Mesendoderm (in vitro differentiated cells): Measurements from ENCODE around the gene ARMH3.
A peak's percentile ranks its signal among the peaks of the same experiment; 100 is the strongest.

Experiments
- DNase-seq: peaks from one replicate; pipeline ENCODE4 v3.0.0; 2013
- H2AK5ac ChIP-seq: 2 replicates; pipeline ENCODE4 v1.6.1; 2013; ENCODE audit warnings: low read length, inconsistent platforms
- H2BK120ac ChIP-seq: 2 replicates; pipeline ENCODE4 v1.6.1; 2013; ENCODE audit warnings: low read depth, mild to moderate bottlenecking, low read length, moderate library complexity, mixed read lengths
- H2BK15ac ChIP-seq: replicated peaks from 2 replicates; pipeline ENCODE4 v1.6.1; 2013; ENCODE audit warnings: low read depth, mild to moderate bottlenecking, moderate library complexity
- H2BK5ac ChIP-seq: 2 replicates; pipeline ENCODE4 v1.6.1; 2013; ENCODE audit warnings: low read length, inconsistent platforms
- H3K18ac ChIP-seq: 2 replicates; pipeline ENCODE4 v1.6.1; 2013; ENCODE audit warnings: mild to moderate bottlenecking, low read length, mixed read lengths
- H3K23ac ChIP-seq: one replicate; pipeline ENCODE4 v1.6.1; 2013; ENCODE audit warnings: low read length
- H3K27ac ChIP-seq: 2 replicates; pipeline ENCODE4 v1.5.1; 2013; ENCODE audit warnings: low read depth, mild to moderate bottlenecking, inconsistent platforms, low read length, moderate library complexity
- H3K27me3 ChIP-seq: 2 replicates; pipeline ENCODE4 v1.6.1; 2013; ENCODE audit warnings: low read length, control low read depth, mild to moderate bottlenecking, inconsistent platforms; ENCODE audit not compliant: insufficient read depth, poor library complexity
- H3K36me3 ChIP-seq: 2 replicates; pipeline ENCODE4 v1.6.1; 2013; ENCODE audit warnings: low read length, inconsistent platforms; ENCODE audit not compliant: control insufficient read depth, insufficient read depth
- H3K4ac ChIP-seq: one replicate; pipeline ENCODE4 v1.6.1; 2013; ENCODE audit warnings: low read depth, mild to moderate bottlenecking, low read length, moderate library complexity
- H3K4me1 ChIP-seq: 2 replicates; pipeline ENCODE4 v1.6.1; 2013; ENCODE audit warnings: low read depth, low read length, inconsistent platforms; ENCODE audit not compliant: control insufficient read depth
- H3K4me2 ChIP-seq: 2 replicates; pipeline ENCODE4 v1.6.1; 2013; ENCODE audit warnings: low read length
- H3K4me3 ChIP-seq: 2 replicates; pipeline ENCODE4 v1.5.1; 2013; ENCODE audit warnings: mild to moderate bottlenecking, low read length
- H3K56ac ChIP-seq: one replicate; pipeline ENCODE4 v1.6.1; 2013; ENCODE audit warnings: low read length
- H3K79me1 ChIP-seq: 2 replicates; pipeline ENCODE4 v1.6.1; 2013; ENCODE audit warnings: low read length, inconsistent platforms
- H3K79me2 ChIP-seq: 2 replicates; pipeline ENCODE4 v1.6.1; 2013; ENCODE audit warnings: mild to moderate bottlenecking, low read length; ENCODE audit not compliant: control insufficient read depth, insufficient read depth
- H3K9ac ChIP-seq: 2 replicates; pipeline ENCODE4 v1.6.1; 2013; ENCODE audit warnings: low read length, inconsistent platforms
- H4K5ac ChIP-seq: one replicate; pipeline ENCODE4 v1.6.1; 2013; ENCODE audit warnings: low read length
- H4K8ac ChIP-seq: one replicate; pipeline ENCODE4 v1.6.1; 2013; ENCODE audit warnings: low read depth, mild to moderate bottlenecking, control low read depth, low read length, moderate library complexity
- WGBS: extraction: QIAGEN DNeasy Blood & Tissue Kit; methylation state at CpG from one replicate; pipeline ENCODE4 v1.1.7; 2013; ENCODE audit warnings: low lambda C conversion rate, missing lambda C conversion rate; ENCODE audit not compliant: insufficient coverage; ENCODE audit errors: extremely low coverage; 5-methylcytosine and 5-hydroxymethylcytosine counted together

ARMH3 gene

GRCh38 chr10:101850749-101851148 lies 205.2 kb downstream of the ARMH3 start:
- no CpG with 5 or more reads among the region's 3 CpGs for WGBS

GRCh38 chr10:101848894-101849351 lies 207.1 kb downstream of the ARMH3 start:
- no peak overlapping the region for H2BK5ac ChIP-seq

More at GRCh38 chr10:101850749-101851148, 205.2 kb downstream of the ARMH3 start:
- H3K23ac ChIP-seq: no peak overlapping the region
- no peak overlapping the region for H3K9ac ChIP-seq
- H3K36me3 ChIP-seq: no peaks in the 10 kb centered on the region
- H3K56ac ChIP-seq: no peak overlapping the region
- DNase-seq: no peak
- no peak overlapping the region for H2BK120ac ChIP-seq
- H3K4me3 ChIP-seq: no peak overlapping the region
- H2AK5ac ChIP-seq: no peak overlapping the region
- H4K5ac ChIP-seq: no peak overlapping the region
- no peak overlapping the region for H4K8ac ChIP-seq
- no peaks in the 10 kb centered on the region for H3K79me2 ChIP-seq
- H3K4me2 ChIP-seq: no peak overlapping the region
- H2BK15ac ChIP-seq: no peak overlapping the region
- no peak overlapping the region for H3K4ac ChIP-seq
- no peak overlapping the region for H3K18ac ChIP-seq
- H3K27me3 ChIP-seq: no peaks in the 10 kb centered on the region
- H3K27ac ChIP-seq: no peak overlapping the region
- H3K79me1 ChIP-seq: no peaks in the 10 kb centered on the region
- no peak overlapping the region for H2BK5ac ChIP-seq
- H3K4me1 ChIP-seq: no peaks in the 10 kb centered on the region

GRCh38 chr10:101848408-101848807 lies 207.6 kb downstream of the ARMH3 start:
- no peak overlapping the region for H3K9ac ChIP-seq
- H3K4me1 ChIP-seq: peaks cover 2% of the 10 kb centered on the region
- no peaks in the 10 kb centered on the region for H3K79me2 ChIP-seq
- H3K36me3 ChIP-seq: no peaks in the 10 kb centered on the region
- H4K8ac ChIP-seq: no peak overlapping the region
- H3K18ac ChIP-seq: no peak overlapping the region
- H3K56ac ChIP-seq: no peak overlapping the region
- H3K27me3 ChIP-seq: no peaks in the 10 kb centered on the region
- H3K4me2 ChIP-seq: no peak overlapping the region
- no peak for DNase-seq
- no peak overlapping the region for H2BK15ac ChIP-seq
- H2AK5ac ChIP-seq: no peak overlapping the region
- H2BK120ac ChIP-seq: no peak overlapping the region
- H3K4ac ChIP-seq: no peak overlapping the region
- H2BK5ac ChIP-seq: no peak overlapping the region
- no peak overlapping the region for H3K27ac ChIP-seq
- no peak overlapping the region for H3K4me3 ChIP-seq
- no peak overlapping the region for H4K5ac ChIP-seq
- WGBS: no CpG with 5 or more reads among the region's 4 CpGs
- H3K79me1 ChIP-seq: no peaks in the 10 kb centered on the region
- H3K23ac ChIP-seq: no peak overlapping the region

More at GRCh38 chr10:101848894-101849351, 207.1 kb downstream of the ARMH3 start:
- Histone ChIP-seq H3K36me3 (no peaks in the 10 kb centered on the region), H4K8ac (no peak overlapping the region), H3K27me3 (no peaks in the 10 kb centered on the region), H3K4me1 (peaks cover 2% of the 10 kb centered on the region), H3K56ac (no peak overlapping the region), H2BK15ac (no peak overlapping the region), H3K18ac (no peak overlapping the region), H3K9ac (no peak overlapping the region), H3K27ac (no peak overlapping the region), H3K23ac (no peak overlapping the region), H3K79me1 (no peaks in the 10 kb centered on the region), H3K4ac (no peak overlapping the region), H3K4me2 (no peak overlapping the region), H2BK120ac (no peak overlapping the region), H2AK5ac (no peak overlapping the region), H3K4me3 (no peak overlapping the region), H3K79me2 (no peaks in the 10 kb centered on the region), H4K5ac (no peak overlapping the region)
- no CpG with 5 or more reads among the region's 3 CpGs for WGBS
- DNase-seq: peak; percentile 45

- H4K5ac ChIP-seq: no peak overlapping the region
- H3K4ac ChIP-seq: no peak overlapping the region
- H3K79me2 ChIP-seq: no peaks in the 10 kb centered on the region
- peaks cover 2% of the 10 kb centered on the region for H3K27me3 ChIP-seq
- H3K56ac ChIP-seq: no peak overlapping the region
- no peak overlapping the region for H3K18ac ChIP-seq
- H3K23ac ChIP-seq: no peak overlapping the region
- no peak overlapping the region for H2BK15ac ChIP-seq
- no peak overlapping the region for H3K4me2 ChIP-seq
- H3K4me1 ChIP-seq: peaks cover 2% of the 10 kb centered on the region
- no peak overlapping the region for H3K4me3 ChIP-seq
- H3K9ac ChIP-seq: no peak overlapping the region
- no peaks in the 10 kb centered on the region for H3K79me1 ChIP-seq
- whole genome bisulfite sequencing: no CpG with 5 or more reads among the region's 3 CpGs
- H4K8ac ChIP-seq: no peak overlapping the region
- no peak overlapping the region for H3K27ac ChIP-seq
- no peak overlapping the region for H2AK5ac ChIP-seq
- H3K36me3 ChIP-seq: no peaks in the 10 kb centered on the region
- H2BK5ac ChIP-seq: no peak overlapping the region
- no peak for DNase-seq
- H2BK120ac ChIP-seq: no peak overlapping the region
Measured at GRCh38 chr10:101845893-101846292, 210.1 kb downstream of the ARMH3 start.

- Histone ChIP-seq H3K18ac (no peak within 1 kb of the TSS), H3K27me3 (peaks cover 2% of the 10 kb centered on the region), H4K5ac (no peak within 1 kb of the TSS), H3K23ac (no peak within 1 kb of the TSS), H3K79me1 (no peaks in the 10 kb centered on the region), H2BK15ac (no peak within 1 kb of the TSS), H3K4me3 (no peak within 1 kb of the TSS), H3K79me2 (no peaks in the 10 kb centered on the region), H3K56ac (peak within 1 kb of the TSS; percentile 65), H3K4me1 (peaks cover 2% of the 10 kb centered on the region), H2BK120ac (no peak within 1 kb of the TSS), H2BK5ac (no peak within 1 kb of the TSS), H3K36me3 (no peaks in the 10 kb centered on the region), H2AK5ac (no peak within 1 kb of the TSS), H3K9ac (peak within 1 kb of the TSS; percentile 42), H3K4me2 (peak within 1 kb of the TSS; percentile 52), H3K27ac (no peak within 1 kb of the TSS), H4K8ac (no peak within 1 kb of the TSS), H3K4ac (no peak within 1 kb of the TSS)
- DNase-seq: peak; percentile 88
- WGBS: no CpG with 5 or more reads among the region's 60 CpGs
Measured at GRCh38 chr10:101843032-101844021, 212.6 kb downstream of the ARMH3 start, which contains the start of gene KCNIP2. KCNIP2 (minus strand) TSS chr10:101843800; CDS start chr10:101843568, 232 bp downstream.
